HG02678 (cell line): ENCODE data around the gene SFXN2.
"Not testable (repeated sequence)": the region's sequence is repeated elsewhere in the genome, so short reads cannot be mapped to it uniquely, and the experiment has no call there.

Experiments
- ATAC-seq: cut with Tn5 transposase; IDR thresholded peaks from one replicate; pipeline ENCODE4 v1.9.1; 2021; ENCODE audit warnings: mild to moderate bottlenecking, moderate library complexity; ENCODE audit not compliant: unreplicated experiment

The SFXN2 gene

GRCh38 chr10:102714621-102715455, at the start of gene SFXN2:
SFXN2 (plus strand) TSS chr10:102714636; CDS start chr10:102726637, 12,001 bp downstream.
- no peak for ATAC-seq

GRCh38 chr10:102665904-102666509, 48.4 kb upstream of the SFXN2 start:
- no peak for ATAC-seq

- ATAC-seq = not testable (repeated sequence)
Observed at GRCh38 chr10:102667411-102667810, 47.0 kb upstream of the SFXN2 start.

- no peak for ATAC-seq
Observed at GRCh38 chr10:102668326-102669107, 45.9 kb upstream of the SFXN2 start.

GRCh38 chr10:102669206-102670064, 45.0 kb upstream of the SFXN2 start:
- ATAC-seq = no peak

- ATAC-seq = no peak
Observed at GRCh38 chr10:102670065-102670670, 44.3 kb upstream of the SFXN2 start.

- no peak for ATAC-seq
Observed at GRCh38 chr10:102670871-102671434, 43.5 kb upstream of the SFXN2 start.

- no peak for ATAC-seq
Observed at GRCh38 chr10:102673236-102673818, 41.1 kb upstream of the SFXN2 start.

GRCh38 chr10:102673819-102674511, 40.5 kb upstream of the SFXN2 start:
- no peak for ATAC-seq

- ATAC-seq = no peak
Observed at GRCh38 chr10:102674566-102674965, 39.9 kb upstream of the SFXN2 start.

GRCh38 chr10:102675011-102675665, 39.3 kb upstream of the SFXN2 start:
- ATAC-seq = no peak

GRCh38 chr10:102675666-102676533, 38.5 kb upstream of the SFXN2 start:
- ATAC-seq = no peak

- ATAC-seq = no peak
Observed at GRCh38 chr10:102676534-102677315, 37.7 kb upstream of the SFXN2 start.

GRCh38 chr10:102677331-102678067, 36.9 kb upstream of the SFXN2 start:
- no peak for ATAC-seq

GRCh38 chr10:102678068-102678400, 36.4 kb upstream of the SFXN2 start:
- no peak for ATAC-seq

- no peak for ATAC-seq
Observed at GRCh38 chr10:102678842-102679289, 35.6 kb upstream of the SFXN2 start.
